Lung microvascular endothelial cell (primary cell): Measurements from ENCODE around the gene GSG1. TPM values are rescaled to one million over a fixed set of nuclear protein-coding genes. Genes with fewer than 3 reads are reported as not detected.
"Not testable (repeated sequence)": the region's sequence is repeated elsewhere in the genome, so short reads cannot be mapped to it uniquely, and the experiment has no call there.

Experiments
- DNase-seq, 2 donors: peaks; one replicate each; pipeline versions ENCODE4 v3.0.0 to v3.0.0-alpha.2; 2010; ENCODE audit warnings: low read depth in 2 of 2
- total RNA-seq: library from RNA; depleted of rRNA; stranded (reverse); fragments of >200 nt; gene quantifications from 2 replicates; pipeline ENCODE4 v1.2.1, GENCODE V29; 2014

Gene GSG1
- total RNA-seq, 1 donor from 2014 or later: not detected

GRCh38 chr12:13062669-13063068 is 40.8 kb downstream of the GSG1 start:
- DNase-seq: no peak

DNA sequence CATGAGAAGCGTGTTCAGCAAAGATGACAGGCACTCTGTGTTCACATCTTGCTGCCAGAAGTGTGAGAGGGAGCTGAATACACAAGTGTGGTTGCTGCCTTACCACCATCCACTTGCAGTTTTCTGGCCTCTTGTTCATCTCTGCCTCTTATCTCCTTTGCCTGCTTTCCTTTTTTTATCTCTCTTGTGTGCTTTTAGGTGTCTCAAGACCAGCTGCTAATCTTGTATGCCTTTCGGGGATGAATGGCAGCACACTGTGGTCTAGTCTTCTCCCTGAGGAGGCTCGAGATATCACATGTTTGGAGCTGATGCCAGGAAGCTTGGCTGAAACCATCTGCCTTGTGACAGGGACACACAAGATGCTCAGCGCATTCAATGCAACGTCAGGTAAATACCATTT is 42.1 kb downstream of the GSG1 start:
- DNase-seq: no peak

DNA sequence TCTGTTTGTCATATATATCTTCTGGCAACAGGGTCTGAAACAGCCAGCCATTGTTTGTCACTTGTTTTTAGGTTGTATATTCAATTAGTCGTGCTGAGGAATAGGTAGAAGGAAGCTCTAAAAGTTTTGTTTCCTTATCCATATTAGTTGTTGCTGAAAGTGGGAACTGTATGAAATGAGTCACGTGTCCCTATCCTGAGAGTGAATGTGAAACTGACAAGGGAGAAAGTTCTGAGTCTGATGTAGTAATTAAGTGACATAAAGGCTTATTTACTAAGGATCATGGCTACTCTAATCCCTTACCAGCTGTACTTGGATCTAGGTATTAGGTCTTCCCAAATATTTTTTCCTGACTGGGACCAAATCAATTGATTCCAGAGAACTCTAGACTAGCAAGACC is 42.9 kb downstream of the GSG1 start:
- peak in 1 of 2 donors; percentile 10 for DNase-seq

DNA sequence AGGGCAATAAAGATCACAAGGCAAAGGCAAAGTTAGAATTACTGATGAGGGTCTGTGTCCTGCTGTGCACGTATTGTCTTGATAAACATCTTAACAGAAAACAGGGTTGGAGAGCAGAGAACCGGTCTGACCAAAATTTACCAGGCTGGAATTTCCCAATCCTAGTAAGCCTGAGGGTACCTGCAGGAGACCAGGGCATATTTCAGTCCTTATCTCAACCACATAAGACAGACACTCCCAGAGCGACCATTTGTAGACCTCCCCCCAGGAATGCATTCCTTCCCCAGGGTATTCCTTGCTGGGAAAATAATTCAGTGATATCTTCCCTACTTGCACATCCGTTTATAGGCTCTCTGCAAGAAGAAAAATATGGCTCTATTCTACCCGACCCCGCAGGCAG is 49.9 kb downstream of the GSG1 start:
- not testable (repeated sequence) for DNase-seq

DNA sequence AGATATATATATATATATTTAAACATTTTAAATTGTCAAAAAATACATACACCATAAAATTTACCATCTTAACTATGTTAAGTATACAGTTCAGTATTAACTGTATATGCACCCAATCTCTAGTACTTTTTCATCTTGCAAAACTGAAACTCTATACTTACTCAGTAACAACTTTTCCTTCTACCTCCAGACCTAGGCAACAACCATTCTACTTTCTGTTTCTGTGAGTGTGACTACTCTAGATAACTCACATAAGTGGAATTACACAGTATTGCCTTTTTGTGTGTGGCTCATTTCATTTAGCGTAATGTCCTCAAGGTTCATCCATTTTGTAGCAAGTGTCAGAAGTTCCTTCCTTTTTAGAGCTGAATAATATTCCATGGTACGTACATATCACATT is 51.0 kb downstream of the GSG1 start:
- no peak for DNase-seq

GRCh38 chr12:13049816-13050215 is 53.7 kb downstream of the GSG1 start:
- DNase-seq: peak; percentile 62 to 75

- no peak for DNase-seq
These were observed 56.5 kb downstream of the GSG1 start for GRCh38 chr12:13046964-13047363.

DNA sequence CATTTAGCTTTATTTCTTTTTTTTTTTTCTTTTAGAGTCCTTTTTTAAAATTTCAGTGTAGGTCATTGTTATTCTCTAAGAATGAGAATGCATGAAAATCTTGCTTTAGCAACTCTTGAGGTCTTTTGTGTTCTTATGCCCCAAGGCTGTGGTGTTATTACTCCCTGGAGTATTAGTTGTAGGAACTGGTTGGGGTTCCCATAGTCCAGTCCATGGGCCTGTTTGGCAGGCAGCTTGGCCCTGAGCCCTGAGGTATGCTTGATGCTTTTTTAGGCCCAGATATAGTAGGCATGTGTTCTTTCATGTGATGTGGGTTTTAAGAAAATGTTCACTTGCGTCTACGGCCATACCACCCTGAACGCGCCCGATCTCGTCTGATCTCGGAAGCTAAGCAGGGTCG is 57.7 kb downstream of the GSG1 start:
- no peak for DNase-seq

- DNase-seq: peak in 1 of 2 donors; percentile 15
These were observed 58.6 kb downstream of the GSG1 start for GRCh38 chr12:13044906-13045299.

DNA sequence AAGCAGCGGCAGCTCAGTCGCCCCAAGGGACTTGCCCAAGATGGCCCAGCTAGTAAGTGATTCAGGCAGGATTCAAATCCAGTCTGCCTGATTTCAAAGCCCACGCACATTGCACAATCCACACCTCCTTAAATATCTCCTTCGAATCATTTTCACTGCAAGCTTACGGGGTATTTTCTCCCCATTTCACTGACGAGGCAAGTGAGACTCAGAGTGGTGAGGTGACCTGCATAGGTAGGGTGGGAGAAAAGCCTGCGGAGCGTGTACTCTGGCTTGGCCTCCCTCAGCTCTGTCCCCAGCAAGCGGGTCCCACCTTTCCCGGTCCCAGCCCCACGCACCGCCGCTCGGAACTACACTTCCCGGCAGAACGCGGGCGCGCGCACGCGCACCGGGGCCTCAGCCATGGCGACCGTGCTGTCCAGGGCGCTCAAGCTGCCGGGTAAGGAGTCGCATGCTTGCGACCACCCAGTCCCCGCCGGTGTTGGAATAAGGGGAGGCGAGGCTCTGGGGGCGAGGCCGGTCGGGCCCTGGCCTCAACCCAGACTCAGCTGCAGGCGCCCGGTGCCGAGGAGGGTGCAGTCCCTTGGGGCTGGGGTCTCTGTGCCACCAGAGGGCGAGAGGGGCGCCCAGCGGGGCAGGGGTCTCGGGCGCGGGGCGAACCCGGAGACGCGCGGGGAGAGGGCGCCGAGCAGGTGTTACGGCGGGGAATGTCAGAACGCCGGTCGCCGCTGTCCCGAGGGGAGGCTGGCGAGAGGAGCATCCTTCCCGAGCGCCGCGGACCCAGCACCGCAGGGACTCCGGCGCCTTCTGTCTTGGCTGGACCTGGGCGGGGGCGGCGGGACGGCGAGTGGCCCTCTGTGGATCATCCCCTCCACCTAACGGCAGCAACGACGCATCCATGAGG is 59.2 kb downstream of the GSG1 start, which contains the start of gene FAM234B:
TSS of gene FAM234B (plus strand) at position 380 of the 904 bp plus-strand sequence. CDS start at position 403, 23 bp downstream.
- DNase-seq: peak; percentile 70 to 77

GRCh38 chr12:13042666-13043230 is 60.7 kb downstream of the GSG1 start:
- DNase-seq: no peak

- no peak for DNase-seq
These were observed 62.2 kb downstream of the GSG1 start for GRCh38 chr12:13041224-13041623.

GRCh38 chr12:13039328-13039956 is 64.0 kb downstream of the GSG1 start:
- DNase-seq: no peak

DNA sequence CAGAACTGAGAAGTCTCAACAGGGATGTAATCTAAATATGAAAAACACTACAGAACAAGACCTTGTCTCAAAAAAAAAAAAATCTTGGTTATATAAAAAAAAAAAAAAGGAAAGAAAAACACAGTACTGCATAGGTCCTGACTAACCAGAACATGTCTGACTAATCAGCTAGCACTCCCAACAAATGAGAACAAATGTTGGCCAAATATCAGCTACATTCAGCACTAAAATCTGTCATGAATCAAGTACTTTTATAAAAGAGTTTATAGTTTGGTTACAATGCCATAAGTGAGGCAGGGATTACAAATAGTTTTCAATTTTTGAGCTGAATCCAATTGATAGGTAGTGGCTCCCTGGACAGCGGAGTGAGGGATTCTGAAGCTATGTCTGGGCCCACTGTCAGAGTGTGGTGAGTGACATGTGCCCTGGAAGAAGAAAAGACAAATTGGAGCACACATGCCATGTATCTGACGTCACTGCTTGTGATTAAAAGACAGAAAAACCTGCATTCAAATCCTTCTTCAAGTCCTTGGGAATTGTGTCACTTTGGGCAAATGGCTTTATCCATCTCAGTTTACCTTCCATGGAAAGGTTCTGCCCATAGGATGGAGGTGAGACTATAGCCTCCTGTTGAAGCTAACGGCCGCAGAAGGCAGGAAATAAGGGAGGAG is 64.8 kb downstream of the GSG1 start:
- peak in 1 of 2 donors; percentile 27 for DNase-seq

DNA sequence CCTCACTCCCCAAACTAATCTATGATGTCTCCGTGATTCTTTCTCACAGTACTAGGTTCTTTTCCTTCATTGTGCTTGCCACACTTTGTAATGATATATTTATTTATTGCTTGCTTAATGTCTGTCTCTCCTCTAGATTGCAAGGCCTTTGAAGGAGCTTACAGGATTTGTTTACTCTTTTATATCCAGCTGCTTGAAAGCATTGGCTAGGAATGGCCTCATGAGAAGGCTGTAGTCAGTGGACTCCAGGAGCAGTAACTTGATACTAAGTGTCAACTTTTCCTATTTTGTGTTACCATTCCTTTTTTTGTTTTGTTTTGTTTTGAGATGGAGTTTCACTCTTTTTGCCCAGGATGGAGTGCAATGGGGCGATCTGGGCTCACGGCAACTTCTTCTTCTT is 66.6 kb downstream of the GSG1 start:
- DNase-seq: no peak

GRCh38 chr12:13035335-13035734 is 68.1 kb downstream of the GSG1 start:
- not testable (repeated sequence) for DNase-seq

Other genes starting within 250 kb of the GSG1 start
- gene GPRC5A, start 212.1 kb downstream of the GSG1 start, total RNA-seq: 0.99 and 2.2 TPM in 2 replicates
- gene GPRC5D, start 151.5 kb downstream of the GSG1 start, total RNA-seq: under 0.01 TPM in 1 of 2 replicates, not detected in the other
- 19.0 and 28.2 TPM in 2 replicates for gene HEBP1, start 103.4 kb downstream of the GSG1 start, total RNA-seq
- 6.5 and 13.9 TPM in 2 replicates for gene FAM234B, start 59.3 kb downstream of the GSG1 start, total RNA-seq
- gene EMP1, start 93.1 kb upstream of the GSG1 start, total RNA-seq: 58.4 and 83.3 TPM in 2 replicates